ENCODE measurements around the gene BTBD2. TPM values are rescaled to one million over a fixed set of nuclear protein-coding genes. Genes with fewer than 3 reads are reported as not detected.

BTBD2 gene
- total RNA-seq, 2 donors from 2014 or later = 48.7 to 56.2 TPM

- Mint-ChIP-seq H3K4me3 (peak overlapping the region; percentile 54 to 66), H3K27ac (peak overlapping the region; percentile 83), H3K27me3 (ENCODE audit: low read depth) (no peaks in the 10 kb centered on the region), H3K9me3 (no peaks in the 10 kb centered on the region), H3K4me1 (ENCODE audit: low read depth) (peaks cover 39% of the 10 kb centered on the region), H3K36me3 (ENCODE audit: insufficient read depth in 2 of 2) (no peaks in the 10 kb centered on the region)
- ATAC-seq (replicated peaks in 1 of 2) = no peak
- no peak for DNase-seq
Observed at GRCh38 chr19:2056837-2057192, 41.3 kb upstream of the BTBD2 start.

GRCh38 chr19:2055931-2056836 is 40.7 kb upstream of the BTBD2 start:
- Mint-ChIP-seq H3K4me1 (ENCODE audit: low read depth) (peaks cover 43% of the 10 kb centered on the region), H3K27me3 (ENCODE audit: low read depth) (no peaks in the 10 kb centered on the region), H3K27ac (peak overlapping the region; percentile 95), H3K9me3 (no peaks in the 10 kb centered on the region), H3K36me3 (ENCODE audit: insufficient read depth in 2 of 2) (peaks cover 0 to under 1% of the 10 kb centered on the region in 2 donors), H3K4me3 (peak overlapping the region; percentile 73 to 75)
- DNase-seq (peak in 1 of 2 donors; percentile 49), ATAC-seq (replicated peaks in 1 of 2) (peak in 1 of 2 donors; percentile 19)

- H3K27me3 Mint-ChIP-seq (ENCODE audit: low read depth) = no peaks in the 10 kb centered on the region
- no peaks in the 10 kb centered on the region for H3K9me3 Mint-ChIP-seq
- no peak for ATAC-seq (replicated peaks in 1 of 2)
- H3K27ac Mint-ChIP-seq = no peak overlapping the region
- DNase-seq = no peak
- H3K36me3 Mint-ChIP-seq (ENCODE audit: insufficient read depth in 2 of 2) = peaks cover 0 to 1% of the 10 kb centered on the region in 2 donors
- H3K4me1 Mint-ChIP-seq (ENCODE audit: low read depth) = peaks cover 35% of the 10 kb centered on the region
- H3K4me3 Mint-ChIP-seq = no peak overlapping the region
Observed at GRCh38 chr19:2054763-2055162, 39.2 kb upstream of the BTBD2 start.

- ATAC-seq (replicated peaks in 1 of 2) (no peak), DNase-seq (no peak)
- Mint-ChIP-seq H3K36me3 (ENCODE audit: insufficient read depth in 2 of 2) (peaks cover 0 to 1% of the 10 kb centered on the region in 2 donors), H3K27ac (peak overlapping the region; percentile 50), H3K4me3 (no peak overlapping the region), H3K4me1 (ENCODE audit: low read depth) (peaks cover 39% of the 10 kb centered on the region), H3K9me3 (no peaks in the 10 kb centered on the region), H3K27me3 (ENCODE audit: low read depth) (no peaks in the 10 kb centered on the region)
Observed at GRCh38 chr19:2053601-2054389, 38.3 kb upstream of the BTBD2 start.

GRCh38 chr19:2051773-2052704 is 36.5 kb upstream of the BTBD2 start:
- Mint-ChIP-seq H3K9me3 (no peaks in the 10 kb centered on the region), H3K27ac (peak overlapping the region; percentile 82), H3K27me3 (ENCODE audit: low read depth) (no peaks in the 10 kb centered on the region), H3K36me3 (ENCODE audit: insufficient read depth in 2 of 2) (peaks cover 0 to 1% of the 10 kb centered on the region in 2 donors), H3K4me3 (peak overlapping the region; percentile 74 to 82), H3K4me1 (ENCODE audit: low read depth) (peaks cover 55% of the 10 kb centered on the region)
- no peak for ATAC-seq (replicated peaks in 1 of 2)
- peak; percentile 49 to 50 for DNase-seq

- peak within 1 kb of the TSS; percentile 82 for H3K27ac Mint-ChIP-seq
- no peaks in the 10 kb centered on the region for H3K27me3 Mint-ChIP-seq (ENCODE audit: low read depth)
- ATAC-seq (replicated peaks in 1 of 2) = peak; percentile 71 to 74
- peak; percentile 94 to 99 for DNase-seq
- H3K9me3 Mint-ChIP-seq = no peaks in the 10 kb centered on the region
- peaks cover 0 to 3% of the 10 kb centered on the region in 2 donors for H3K36me3 Mint-ChIP-seq (ENCODE audit: insufficient read depth in 2 of 2)
- peaks cover 56% of the 10 kb centered on the region for H3K4me1 Mint-ChIP-seq (ENCODE audit: low read depth)
- peak within 1 kb of the TSS; percentile 77 to 85 for H3K4me3 Mint-ChIP-seq
Observed at GRCh38 chr19:2050991-2051772, 35.7 kb upstream of the BTBD2 start, which contains the start of gene MKNK2. Gene MKNK2, minus strand, starts transcription at chr19:2051244. Its CDS starts 393 bp downstream, at chr19:2050851.

- H3K4me3 Mint-ChIP-seq = peak overlapping the region; percentile 77 to 85
- no peaks in the 10 kb centered on the region for H3K27me3 Mint-ChIP-seq (ENCODE audit: low read depth)
Observed at GRCh38 chr19:2050349-2050990, 35.0 kb upstream of the BTBD2 start.

GRCh38 chr19:2049741-2050348 is 34.3 kb upstream of the BTBD2 start:
- Mint-ChIP-seq H3K36me3 (ENCODE audit: insufficient read depth in 2 of 2) (peaks cover 0 to 3% of the 10 kb centered on the region in 2 donors), H3K9me3 (no peaks in the 10 kb centered on the region), H3K4me1 (ENCODE audit: low read depth) (peaks cover 44% of the 10 kb centered on the region), H3K4me3 (peak overlapping the region; percentile 77 to 85), H3K27ac (peak overlapping the region; percentile 76), H3K27me3 (ENCODE audit: low read depth) (no peaks in the 10 kb centered on the region)
- peak; percentile 63 to 64 for DNase-seq
- peak; percentile 5 to 9 for ATAC-seq (replicated peaks in 1 of 2)

More at GRCh38 chr19:2050349-2050990, 35.0 kb upstream of the BTBD2 start:
- DNase-seq (peak in 1 of 2 donors; percentile 40), ATAC-seq (replicated peaks in 1 of 2) (peak; percentile 11 to 12)
- no peaks in the 10 kb centered on the region for H3K9me3 Mint-ChIP-seq
- H3K27ac Mint-ChIP-seq = peak overlapping the region; percentile 25
- peaks cover 0 to 3% of the 10 kb centered on the region in 2 donors for H3K36me3 Mint-ChIP-seq (ENCODE audit: insufficient read depth in 2 of 2)
- H3K4me1 Mint-ChIP-seq (ENCODE audit: low read depth) = peaks cover 51% of the 10 kb centered on the region

- Mint-ChIP-seq H3K27ac (peak overlapping the region; percentile 76), H3K4me3 (peak overlapping the region; percentile 77 to 85), H3K4me1 (ENCODE audit: low read depth) (peaks cover 44% of the 10 kb centered on the region), H3K9me3 (no peaks in the 10 kb centered on the region), H3K27me3 (ENCODE audit: low read depth) (no peaks in the 10 kb centered on the region), H3K36me3 (ENCODE audit: insufficient read depth in 2 of 2) (peaks cover 0 to 3% of the 10 kb centered on the region in 2 donors)
- DNase-seq (no peak), ATAC-seq (replicated peaks in 1 of 2) (no peak)
Observed at GRCh38 chr19:2048959-2049740, 33.6 kb upstream of the BTBD2 start.

- DNase-seq (no peak), ATAC-seq (replicated peaks in 1 of 2) (no peak)
- no peaks in the 10 kb centered on the region for H3K9me3 Mint-ChIP-seq
- peaks cover 47% of the 10 kb centered on the region for H3K4me1 Mint-ChIP-seq (ENCODE audit: low read depth)
- H3K27ac Mint-ChIP-seq = peak overlapping the region; percentile 54
- H3K4me3 Mint-ChIP-seq = peak overlapping the region; percentile 77 to 85
- no peaks in the 10 kb centered on the region for H3K27me3 Mint-ChIP-seq (ENCODE audit: low read depth)
- peaks cover 0 to 3% of the 10 kb centered on the region in 2 donors for H3K36me3 Mint-ChIP-seq (ENCODE audit: insufficient read depth in 2 of 2)
Observed at GRCh38 chr19:2048104-2048958, 32.8 kb upstream of the BTBD2 start.
